Ishikawa (cell line): ENCODE measurements around the gene CLDN5.

Experiments used
- CREB1 ChIP-seq: IDR thresholded peaks from 2 replicates; pipeline ENCODE4 v1.6.1; 2012; ENCODE audit warnings: low read depth
- EP300 ChIP-seq: IDR thresholded peaks from 2 replicates; pipeline ENCODE4 v1.6.1; 2012; ENCODE audit warnings: borderline replicate concordance
- MAX ChIP-seq: IDR thresholded peaks from 2 replicates; pipeline ENCODE4 v1.6.1; 2012
- REST ChIP-seq: IDR thresholded peaks from 2 replicates; pipeline ENCODE4 v1.6.1; 2012; ENCODE audit warnings: low read depth, mild to moderate bottlenecking
- TCF12 ChIP-seq: IDR thresholded peaks from 2 replicates; pipeline ENCODE4 v1.6.1; 2012; ENCODE audit warnings: low read depth
- USF1 ChIP-seq: IDR thresholded peaks from 2 replicates; pipeline ENCODE4 v1.6.1; 2012

- TF ChIP-seq REST, result no peak
- no peak for TF ChIP-seq CREB1
- no peak for TF ChIP-seq EP300
- TF ChIP-seq MAX, result no peak
- no peak for TF ChIP-seq TCF12
- no peak for TF ChIP-seq USF1
Observed at GRCh38 chr22:19505735-19506126, 18.5 kb downstream of the CLDN5 start.
